ENCODE data around the gene SALL2.

- TF ChIP-seq, protein P1, sequence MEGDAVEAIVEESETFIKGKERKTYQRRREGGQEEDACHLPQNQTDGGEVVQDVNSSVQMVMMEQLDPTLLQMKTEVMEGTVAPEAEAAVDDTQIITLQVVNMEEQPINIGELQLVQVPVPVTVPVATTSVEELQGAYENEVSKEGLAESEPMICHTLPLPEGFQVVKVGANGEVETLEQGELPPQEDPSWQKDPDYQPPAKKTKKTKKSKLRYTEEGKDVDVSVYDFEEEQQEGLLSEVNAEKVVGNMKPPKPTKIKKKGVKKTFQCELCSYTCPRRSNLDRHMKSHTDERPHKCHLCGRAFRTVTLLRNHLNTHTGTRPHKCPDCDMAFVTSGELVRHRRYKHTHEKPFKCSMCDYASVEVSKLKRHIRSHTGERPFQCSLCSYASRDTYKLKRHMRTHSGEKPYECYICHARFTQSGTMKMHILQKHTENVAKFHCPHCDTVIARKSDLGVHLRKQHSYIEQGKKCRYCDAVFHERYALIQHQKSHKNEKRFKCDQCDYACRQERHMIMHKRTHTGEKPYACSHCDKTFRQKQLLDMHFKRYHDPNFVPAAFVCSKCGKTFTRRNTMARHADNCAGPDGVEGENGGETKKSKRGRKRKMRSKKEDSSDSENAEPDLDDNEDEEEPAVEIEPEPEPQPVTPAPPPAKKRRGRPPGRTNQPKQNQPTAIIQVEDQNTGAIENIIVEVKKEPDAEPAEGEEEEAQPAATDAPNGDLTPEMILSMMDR (IDR thresholded peaks at IDR 0.05; ENCODE audit: borderline replicate concordance, extremely low read depth, low read length, poor library complexity, severe bottlenecking): no peak
- no peak for TF ChIP-seq EZH2 (IDR thresholded peaks at IDR 0.05; ENCODE audit: borderline replicate concordance, low read depth, low read length, severe bottlenecking)
Observed at GRCh38 chr14:21506557-21506956, 19.6 kb downstream of the SALL2 start.
